Measurements from ENCODE around the gene MEX3C. TPM values are rescaled to one million over a fixed set of nuclear protein-coding genes. Genes with fewer than 3 reads are reported as not detected.

MEX3C gene
- total RNA-seq, 1 donor from 2014 or later, result 88.9 TPM

- H3K9me3 Mint-ChIP-seq, result no peaks in the 10 kb centered on the region
- no peak for DNase-seq (ENCODE audit: low spot score in 2 of 2, unreplicated experiment in 2 of 2)
- H3K4me3 Mint-ChIP-seq, result no peak overlapping the region
- H3K4me1 Mint-ChIP-seq, result peaks cover 50% of the 10 kb centered on the region
- no peak overlapping the region for H3K27ac Mint-ChIP-seq
- H3K27me3 Mint-ChIP-seq (ENCODE audit: low read depth), result no peaks in the 10 kb centered on the region
- no peak for TF ChIP-seq CTCF (IDR thresholded peaks at IDR 0.05; ENCODE audit: unreplicated experiment)
- H3K36me3 Mint-ChIP-seq, result peaks cover 5% of the 10 kb centered on the region
Measured at GRCh38 chr18:51190000-51190399, 7.5 kb downstream of the MEX3C start.

GRCh38 chr18:51188024-51188701 is 9.3 kb downstream of the MEX3C start:
- TF ChIP-seq CTCF (IDR thresholded peaks at IDR 0.05; ENCODE audit: unreplicated experiment), result no peak
- H3K4me1 Mint-ChIP-seq, result peaks cover 35% of the 10 kb centered on the region
- no peak overlapping the region for H3K27ac Mint-ChIP-seq
- no peak for DNase-seq (ENCODE audit: low spot score in 2 of 2, unreplicated experiment in 2 of 2)
- H3K36me3 Mint-ChIP-seq, result peaks cover 9% of the 10 kb centered on the region
- H3K27me3 Mint-ChIP-seq (ENCODE audit: low read depth), result no peaks in the 10 kb centered on the region
- no peaks in the 10 kb centered on the region for H3K9me3 Mint-ChIP-seq
- H3K4me3 Mint-ChIP-seq, result no peak overlapping the region

- DNase-seq (ENCODE audit: low spot score in 2 of 2, unreplicated experiment in 2 of 2), result no peak
- H3K27me3 Mint-ChIP-seq (ENCODE audit: low read depth), result no peaks in the 10 kb centered on the region
- no peak overlapping the region for H3K27ac Mint-ChIP-seq
- H3K4me3 Mint-ChIP-seq, result no peak overlapping the region
- H3K4me1 Mint-ChIP-seq, result peaks cover 9% of the 10 kb centered on the region
- H3K9me3 Mint-ChIP-seq, result no peaks in the 10 kb centered on the region
- no peak for TF ChIP-seq CTCF (IDR thresholded peaks at IDR 0.05; ENCODE audit: unreplicated experiment)
- H3K36me3 Mint-ChIP-seq, result peaks cover 9% of the 10 kb centered on the region
Measured at GRCh38 chr18:51185075-51185474, 12.4 kb downstream of the MEX3C start.

- no peak for TF ChIP-seq CTCF (IDR thresholded peaks at IDR 0.05; ENCODE audit: unreplicated experiment)
Measured at GRCh38 chr18:51184091-51184457, 13.4 kb downstream of the MEX3C start.

GRCh38 chr18:51183372-51184090 is 13.9 kb downstream of the MEX3C start:
- H3K27me3 Mint-ChIP-seq (ENCODE audit: low read depth), result no peaks in the 10 kb centered on the region
- H3K9me3 Mint-ChIP-seq, result no peaks in the 10 kb centered on the region
- peaks cover 4% of the 10 kb centered on the region for H3K4me1 Mint-ChIP-seq
- no peak overlapping the region for H3K4me3 Mint-ChIP-seq
- H3K36me3 Mint-ChIP-seq, result peaks cover 9% of the 10 kb centered on the region
- H3K27ac Mint-ChIP-seq, result no peak overlapping the region
- DNase-seq (ENCODE audit: low spot score in 2 of 2, unreplicated experiment in 2 of 2), result no peak
- TF ChIP-seq CTCF (IDR thresholded peaks at IDR 0.05; ENCODE audit: unreplicated experiment), result no peak

More at GRCh38 chr18:51184091-51184457, 13.4 kb downstream of the MEX3C start:
- peaks cover 9% of the 10 kb centered on the region for H3K36me3 Mint-ChIP-seq
- no peaks in the 10 kb centered on the region for H3K27me3 Mint-ChIP-seq (ENCODE audit: low read depth)
- DNase-seq (ENCODE audit: low spot score in 2 of 2, unreplicated experiment in 2 of 2), result no peak
- no peak overlapping the region for H3K4me3 Mint-ChIP-seq
- H3K4me1 Mint-ChIP-seq, result peaks cover 4% of the 10 kb centered on the region
- no peak overlapping the region for H3K27ac Mint-ChIP-seq
- no peaks in the 10 kb centered on the region for H3K9me3 Mint-ChIP-seq
